Measurements from ENCODE around the gene TOX4.
"Not testable (repeated sequence)": the region's sequence is repeated elsewhere in the genome, so short reads cannot be mapped to it uniquely, and the experiment has no call there.

The TOX4 gene

DNA sequence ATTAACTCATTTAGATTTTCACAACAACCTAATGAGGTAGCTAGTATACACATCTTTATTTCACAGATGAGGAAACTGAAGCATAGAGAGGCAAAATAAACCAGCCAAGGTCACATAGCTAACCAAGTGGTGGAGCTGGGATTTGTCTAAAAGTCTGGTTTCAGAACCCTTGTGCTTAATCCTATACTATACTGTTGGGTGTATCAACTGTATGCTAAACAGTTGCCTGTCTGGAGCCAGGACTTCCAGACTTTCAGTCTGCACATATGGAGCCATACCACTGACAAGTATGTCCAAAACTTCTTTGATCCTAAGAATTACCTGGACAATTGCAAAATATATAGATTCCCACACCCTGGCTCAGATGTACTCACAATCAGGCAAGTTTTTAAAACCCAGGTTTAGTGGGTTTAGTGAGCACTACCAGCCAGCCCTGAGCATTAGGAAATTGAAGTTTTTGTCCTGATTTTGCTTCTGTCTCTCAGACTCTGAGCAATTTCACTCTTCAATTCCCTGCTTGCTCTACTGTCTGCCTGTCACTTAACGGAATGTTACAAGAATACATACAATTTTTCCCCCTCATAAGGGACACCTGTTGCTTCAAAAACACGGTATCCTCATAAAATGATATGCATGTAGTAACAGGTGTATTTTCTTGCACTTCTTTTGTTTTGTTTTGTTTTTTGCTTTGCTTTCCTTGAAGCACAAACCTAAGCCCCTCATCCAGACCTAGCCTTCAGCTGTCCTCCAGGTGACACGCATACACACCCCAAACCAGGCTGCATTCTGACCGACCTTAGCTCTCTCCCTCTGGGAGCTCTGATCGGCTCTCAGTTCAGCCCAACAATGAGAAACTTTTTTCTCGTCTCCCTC lies 58.8 kb downstream of the TOX4 start:
- DNase-seq: no peak

DNA sequence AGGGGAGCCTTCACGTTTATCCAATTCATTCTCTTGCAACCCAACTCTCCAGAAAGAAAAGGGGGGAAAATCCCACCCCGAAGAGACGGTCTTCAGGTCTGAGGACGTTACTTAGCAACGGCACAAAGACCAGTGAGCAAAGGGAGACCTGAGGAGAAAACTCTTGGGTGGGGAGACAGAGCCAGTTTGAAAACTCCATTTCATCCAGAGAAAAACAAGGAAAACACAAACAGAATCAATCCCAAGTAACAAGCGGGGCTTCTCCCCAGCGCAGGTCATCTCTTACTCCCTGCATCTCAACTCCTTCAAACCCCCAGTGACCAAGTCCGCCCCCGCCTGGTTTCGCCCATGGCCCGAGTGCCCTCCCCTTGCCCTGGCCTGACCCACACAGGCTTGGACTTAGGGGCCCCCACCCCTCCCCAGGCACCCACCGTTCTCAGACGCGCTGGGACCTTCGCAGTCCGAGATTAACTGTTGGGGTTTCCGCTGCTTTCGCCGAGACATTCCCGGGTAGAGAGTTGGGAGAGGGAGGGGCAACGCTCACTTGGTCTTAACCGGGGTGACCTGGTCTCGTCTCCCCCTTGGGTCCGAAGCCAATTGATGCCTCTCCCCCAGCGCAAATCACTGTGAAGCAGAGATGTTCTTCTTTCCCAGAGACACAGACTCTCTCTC lies 59.6 kb downstream of the TOX4 start:
- no peak for DNase-seq

GRCh38 chr14:21537090-21537424 lies 60.1 kb downstream of the TOX4 start:
- no peak for DNase-seq

GRCh38 chr14:21539189-21539940 lies 62.4 kb downstream of the TOX4 start:
- no peak for DNase-seq

DNA sequence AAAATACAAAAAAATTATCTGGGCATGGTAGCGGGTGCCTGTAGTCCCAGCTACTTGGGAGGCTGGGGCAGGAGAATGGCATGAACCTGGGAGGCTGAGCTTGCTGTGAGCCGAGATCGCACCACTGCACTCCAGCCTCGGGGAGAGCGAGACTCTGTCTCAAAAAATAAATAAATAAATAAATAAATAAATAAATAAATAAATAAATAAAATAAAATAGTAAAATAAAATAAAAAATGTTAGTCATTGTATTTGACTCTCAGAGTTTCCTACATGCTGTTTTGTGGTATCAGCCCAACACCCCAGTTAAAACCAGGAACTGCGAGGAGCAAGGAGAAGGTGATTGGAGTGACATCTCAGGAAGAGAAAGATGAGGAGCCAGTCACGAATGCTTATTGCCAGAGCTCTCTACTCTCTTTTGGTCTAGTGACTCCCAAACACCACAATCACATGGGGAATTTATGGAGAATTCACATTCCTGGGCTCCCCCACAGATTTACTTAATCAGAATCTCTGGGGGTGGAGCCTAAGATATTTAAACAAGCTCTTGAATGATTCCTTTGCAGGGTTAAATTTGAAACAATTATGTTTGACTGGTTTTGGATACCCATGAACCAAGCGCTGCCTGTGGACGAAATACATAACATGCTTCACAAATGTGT lies 64.5 kb downstream of the TOX4 start:
- no peak for DNase-seq

GRCh38 chr14:21543521-21543960 lies 66.5 kb downstream of the TOX4 start:
- no peak for DNase-seq

DNA sequence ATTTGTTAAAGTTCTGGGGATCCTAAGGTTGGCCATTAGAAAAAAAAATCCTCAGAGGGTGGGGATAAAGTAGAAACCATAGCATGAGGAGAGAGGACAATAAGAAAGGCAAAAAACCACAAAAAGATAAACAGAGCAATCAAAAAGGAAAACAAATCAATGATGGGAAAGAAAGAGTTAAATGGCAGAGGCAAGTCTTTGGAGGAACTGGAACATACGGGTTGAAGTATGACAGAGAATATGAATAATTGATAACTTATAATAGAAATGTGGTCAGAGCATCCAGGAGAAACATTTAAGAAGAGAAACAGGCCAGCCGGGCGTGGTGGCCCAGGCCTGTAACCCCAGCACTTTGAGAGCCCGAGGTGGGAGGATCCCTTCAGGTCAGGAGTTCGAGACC lies 67.0 kb downstream of the TOX4 start:
- DNase-seq: no peak

GRCh38 chr14:21544588-21544987 lies 67.6 kb downstream of the TOX4 start:
- DNase-seq: not testable (repeated sequence)
